ENCODE data around the gene SOCS7. TPM values are rescaled to one million over a fixed set of nuclear protein-coding genes. Genes with fewer than 3 reads are reported as not detected.

The SOCS7 gene
- total and polyA plus RNA-seq, 2 of the 4 experiments (the other 2 are of a cell fraction): 6.5 to 6.8 TPM

GRCh38 chr17:38418693-38419507, 67.3 kb downstream of the SOCS7 start:
- H3K9me3 ChIP-seq (ENCODE audit: control insufficient read depth, insufficient read depth, low read length): no peaks in the 10 kb centered on the region
- ATAC-seq (ENCODE audit: low read depth) (no peak; the same call in 1 of the 2 replicates), DNase-seq (no peak)
- intact Hi-C loops (cut with micrococcal nuclease) (no loop called here), in situ Hi-C loops (cut with MboI; ENCODE audit: low sequenced_read_pairs) (no loop called here), dilution Hi-C loops (cut with HindIII; ENCODE audit: low sequenced_read_pairs, unreplicated experiment) (no loop called here)
- H2AFZ ChIP-seq (replicated peaks; ENCODE audit: low read length, poor library complexity): peak overlapping the region; percentile 75
- H3K56ac ChIP-seq (ENCODE audit: extremely low read depth, insufficient read depth, low read length): no peak overlapping the region
- peaks cover 27% of the 10 kb centered on the region for H3K27me3 ChIP-seq (ENCODE audit: control insufficient read depth, insufficient read depth, low read length)
- 0 out of 2 replicates have a peak, but pooled peaks cover 6% of the 10 kb centered on the region for H3K9me1 ChIP-seq (ENCODE audit: insufficient read depth, low read length)
- no peak overlapping the region for H2AK9ac ChIP-seq (replicated peaks; ENCODE audit: low read depth, low read length, poor library complexity)
- H3K27ac ChIP-seq (ENCODE audit: insufficient read depth, low read length): no peak overlapping the region
- peaks cover 19% of the 10 kb centered on the region for H3K4me1 ChIP-seq (ENCODE audit: control insufficient read depth, insufficient read depth, low read length)
- H2BK15ac ChIP-seq (ENCODE audit: low read depth, low read length): no peak overlapping the region
- TF ChIP-seq CHD1 (IDR thresholded peaks at IDR 0.05; ENCODE audit: low read depth, low read length): no peak
- no peak for TF ChIP-seq MXI1 (IDR thresholded peaks at IDR 0.05; ENCODE audit: borderline replicate concordance, low read depth, low read length)
- no peak for TF ChIP-seq POLR2A (IDR thresholded peaks at IDR 0.05; ENCODE audit: low read depth, low read length)
- no peak for TF ChIP-seq NFE2L2 (IDR thresholded peaks at IDR 0.05; ENCODE audit: low read depth, low read length)
- TF ChIP-seq BHLHE40 (IDR thresholded peaks at IDR 0.05; ENCODE audit: low read depth, low read length): no peak
- TF ChIP-seq RFX5 (IDR thresholded peaks at IDR 0.05; ENCODE audit: low read depth, low read length): no peak
- TF ChIP-seq RAD21 (IDR thresholded peaks at IDR 0.05; ENCODE audit: low read length): no peak
- TF ChIP-seq RCOR1 (IDR thresholded peaks at IDR 0.05; ENCODE audit: insufficient replicate concordance, low read length): no peak
- no peak for TF ChIP-seq CEBPB (IDR thresholded peaks at IDR 0.05; ENCODE audit: low read depth, low read length)
- TF ChIP-seq SMC3 (IDR thresholded peaks at IDR 0.05; ENCODE audit: low read depth, low read length): no peak
- no peak for TF ChIP-seq MAFK (IDR thresholded peaks at IDR 0.05; ENCODE audit: low read depth, low read length)
- no peak for TF ChIP-seq MAZ (IDR thresholded peaks at IDR 0.05; ENCODE audit: borderline replicate concordance, low read depth, low read length)
- no peak overlapping the region for H2BK20ac ChIP-seq (ENCODE audit: low read depth, low read length)
- H4K20me1 ChIP-seq (ENCODE audit: insufficient read depth, low read length): no peaks in the 10 kb centered on the region; the same call in 1 of the 2 replicates
- H3K18ac ChIP-seq (ENCODE audit: low read depth, low read length): no peak overlapping the region
- 0 out of 2 replicates have a peak overlapping the region, but pooled peaks have one; percentile 0 for H2AK5ac ChIP-seq (ENCODE audit: low read depth, low read length)
- CTCF ChIA-PET: interaction anchor here (1.5 kb wide), 1 partner anchor 69 kb away, joined by 4 read pairs; no protein-coding TSS in a partner anchor
- no peaks in the 10 kb centered on the region for H3K36me3 ChIP-seq (ENCODE audit: control insufficient read depth, insufficient read depth, low read length)
- POLR2A ChIA-PET (ENCODE audit: unreplicated experiment): no interaction called here
- no peak overlapping the region for H3K4ac ChIP-seq (ENCODE audit: low read depth, low read length)
- no TSS peak for BruUV-seq (replicated peaks)
- no peak overlapping the region for H4K91ac ChIP-seq (ENCODE audit: insufficient read depth, low read depth, low read length)
- H4K5ac ChIP-seq (ENCODE audit: low read depth, low read length): no peak overlapping the region
- H3K23ac ChIP-seq (ENCODE audit: low read depth, low read length): no peak overlapping the region
- H4K8ac ChIP-seq (ENCODE audit: low read depth in 2 of 2, low read length in 2 of 2): no peak overlapping the region
- H3K4me3 ChIP-seq (ENCODE audit: insufficient read depth, low read depth, low read length): no peak overlapping the region
- peak overlapping the region; percentile 68 for H3K4me2 ChIP-seq (ENCODE audit: low read depth, low read length)
- H2BK120ac ChIP-seq (ENCODE audit: low read depth, low read length): no peak overlapping the region
- H2BK5ac ChIP-seq (ENCODE audit: low read depth, low read length, poor library complexity, severe bottlenecking): no peak overlapping the region
- WGBS, 2 experiments (ENCODE audit: extremely low coverage in 2 of 2, insufficient read length in 1 of 2): 15% methylated on average over 8 of the region's 78 CpGs; no CpG with 5 or more reads in 1 of the 2 experiments
- no peak overlapping the region for H3K9ac ChIP-seq (ENCODE audit: low read depth, low read length)
- H3K14ac ChIP-seq (replicated peaks; ENCODE audit: low read depth, low read length): no peak overlapping the region
- no peaks in the 10 kb centered on the region; a peak in 1 of 4 replicates for H3K79me1 ChIP-seq (ENCODE audit: low read depth in 1 of 2, low read length in 2 of 2)
